Muscle layer of duodenum (tissue), 2 donors: ENCODE data around the gene LSM12.
A peak's percentile ranks its signal among the peaks of the same experiment; 100 is the strongest.

Source experiments
- H3K27ac ChIP-seq: one replicate; pipeline ENCODE4 v1.7.0; 2013; ENCODE audit warnings: mild to moderate bottlenecking, low read length
- H3K27me3 ChIP-seq: one replicate; pipeline ENCODE4 v1.7.0; 2013; ENCODE audit warnings: low read depth, mild to moderate bottlenecking, control low read depth, low read length
- H3K36me3 ChIP-seq, 2 donors: one replicate each; pipeline ENCODE4 v1.7.0; 2013; ENCODE audit warnings: low read length in 2 of 2, control low read depth in 1 of 2, mild to moderate bottlenecking in 1 of 2; ENCODE audit not compliant: insufficient read depth in 2 of 2, control insufficient read depth in 1 of 2
- H3K4me1 ChIP-seq, 2 donors: one replicate each; pipeline ENCODE4 v1.7.0; 2013; ENCODE audit warnings: low read length in 2 of 2, mild to moderate bottlenecking in 2 of 2, control low read depth in 1 of 2, moderate library complexity in 1 of 2; ENCODE audit not compliant: insufficient read depth in 2 of 2, control insufficient read depth in 1 of 2
- H3K4me3 ChIP-seq, 2 donors: one replicate each; pipeline ENCODE4 v1.7.0; 2013; ENCODE audit warnings: low read length in 2 of 2, low read depth in 1 of 2, mild to moderate bottlenecking in 1 of 2
- H3K9me3 ChIP-seq, 2 donors: one replicate each; pipeline ENCODE4 v1.7.0; 2013; ENCODE audit warnings: low read length in 2 of 2, control low read depth in 1 of 2, mild to moderate bottlenecking in 1 of 2; ENCODE audit not compliant: control insufficient read depth in 1 of 2
- donor health status: healthy.

The LSM12 gene

GRCh38 chr17:44066204-44066930, at the start of gene LSM12:
LSM12 (minus strand) TSS chr17:44066671; CDS start chr17:44066587, 84 bp downstream.
- Histone ChIP-seq H3K4me3 (peak within 1 kb of the TSS; percentile 77 to 90), H3K36me3 (peaks cover 15 to 20% of the 10 kb centered on the region in 2 donors), H3K9me3 (no peaks in the 10 kb centered on the region), H3K27ac (peak within 1 kb of the TSS; percentile 78), H3K4me1 (peaks cover 5 to 18% of the 10 kb centered on the region in 2 donors), H3K27me3 (no peaks in the 10 kb centered on the region)

GRCh38 chr17:44115585-44116415, 49.3 kb upstream of the LSM12 start:
- no peaks in the 10 kb centered on the region for H3K9me3 ChIP-seq
- H3K4me3 ChIP-seq: no peak overlapping the region
- H3K36me3 ChIP-seq: peaks cover 5 to 7% of the 10 kb centered on the region in 2 donors
- H3K27ac ChIP-seq: no peak overlapping the region
- H3K27me3 ChIP-seq: no peaks in the 10 kb centered on the region
- peaks cover 0 to 50% of the 10 kb centered on the region in 2 donors for H3K4me1 ChIP-seq

GRCh38 chr17:44113868-44114840, 47.7 kb upstream of the LSM12 start:
- Histone ChIP-seq H3K27ac (no peak overlapping the region), H3K36me3 (peaks cover 5 to 7% of the 10 kb centered on the region in 2 donors), H3K4me1 (peaks cover 9 to 65% of the 10 kb centered on the region in 2 donors)

DNA sequence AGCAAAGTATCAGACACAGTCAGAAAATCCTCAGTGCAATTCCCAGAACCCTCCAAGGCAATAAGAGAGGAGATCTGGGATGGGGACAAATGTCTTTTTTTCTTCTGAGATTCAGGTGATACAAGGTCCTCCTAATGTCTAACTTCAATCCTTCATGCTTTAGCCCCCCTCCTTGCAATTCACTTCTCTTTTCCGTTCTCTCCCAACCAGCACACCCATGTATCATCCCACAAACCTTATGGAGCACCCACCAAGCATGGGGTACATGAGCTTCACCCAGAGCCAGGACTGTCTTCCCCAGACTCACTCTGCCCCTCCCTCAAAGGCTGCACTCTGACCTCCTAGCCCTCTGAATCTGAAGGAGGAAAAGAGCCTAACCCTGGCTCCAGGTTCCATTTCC, 46.9 kb upstream of the LSM12 start:
- Histone ChIP-seq H3K9me3 (no peaks in the 10 kb centered on the region), H3K36me3 (peaks cover 5 to 7% of the 10 kb centered on the region in 2 donors), H3K27ac (no peak overlapping the region), H3K4me1 (peaks cover 14 to 65% of the 10 kb centered on the region in 2 donors), H3K27me3 (no peaks in the 10 kb centered on the region), H3K4me3 (no peak overlapping the region)

More at GRCh38 chr17:44113868-44114840, 47.7 kb upstream of the LSM12 start:
- Histone ChIP-seq H3K9me3 (no peaks in the 10 kb centered on the region), H3K27me3 (no peaks in the 10 kb centered on the region), H3K4me3 (no peak overlapping the region)

DNA sequence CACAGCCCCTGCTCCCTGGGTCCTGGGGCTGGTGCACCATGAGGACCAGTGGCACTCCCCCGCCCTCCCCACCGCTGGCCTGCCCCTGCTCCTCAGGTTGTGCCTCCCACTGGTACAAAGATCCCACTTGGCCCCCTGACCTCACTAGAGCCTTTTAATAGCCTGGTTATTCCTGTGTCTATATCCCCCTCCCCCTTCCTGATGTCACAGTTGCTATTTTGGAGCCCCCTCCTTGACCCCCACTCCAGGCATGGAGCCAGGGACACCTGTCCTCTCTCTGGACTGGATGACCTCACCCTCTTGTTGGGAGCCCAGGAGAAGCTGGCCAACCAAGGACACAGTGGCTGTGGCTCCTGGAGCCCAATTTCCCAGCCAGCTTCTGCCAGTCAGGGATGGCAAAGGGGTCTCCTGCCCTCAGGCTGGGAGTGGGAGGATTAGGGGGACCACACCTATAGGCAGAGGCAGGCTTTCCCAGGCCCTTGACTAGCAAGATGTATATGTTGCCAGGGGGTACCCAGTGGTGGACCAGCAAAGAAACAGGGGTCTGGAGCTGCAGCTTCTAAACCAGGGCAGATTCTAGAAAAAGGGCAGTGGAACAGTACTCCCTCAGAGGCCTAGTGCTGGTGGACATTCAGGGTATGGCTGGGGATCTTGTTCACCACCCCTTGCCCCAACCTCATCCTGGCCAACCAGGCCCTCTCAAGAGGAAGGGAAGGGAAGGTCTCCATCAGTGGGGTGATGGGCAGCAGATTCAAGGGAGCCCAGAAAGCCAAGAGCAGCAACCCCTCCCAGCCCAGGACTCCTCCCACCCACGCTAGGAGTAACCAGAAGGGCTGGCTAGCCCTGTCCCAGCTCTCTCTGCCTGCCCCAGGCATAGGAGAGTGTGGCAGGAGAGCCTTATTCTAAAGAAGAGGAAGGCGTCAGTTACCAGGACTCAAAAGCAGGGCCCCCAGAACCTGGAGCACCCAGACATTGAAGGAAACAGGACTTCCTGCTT, 46.1 kb upstream of the LSM12 start:
- Histone ChIP-seq H3K27ac (no peak overlapping the region), H3K4me3 (no peak overlapping the region), H3K9me3 (no peaks in the 10 kb centered on the region), H3K4me1 (peaks cover 22 to 71% of the 10 kb centered on the region in 2 donors), H3K36me3 (peaks cover 5 to 7% of the 10 kb centered on the region in 2 donors), H3K27me3 (no peaks in the 10 kb centered on the region)

DNA sequence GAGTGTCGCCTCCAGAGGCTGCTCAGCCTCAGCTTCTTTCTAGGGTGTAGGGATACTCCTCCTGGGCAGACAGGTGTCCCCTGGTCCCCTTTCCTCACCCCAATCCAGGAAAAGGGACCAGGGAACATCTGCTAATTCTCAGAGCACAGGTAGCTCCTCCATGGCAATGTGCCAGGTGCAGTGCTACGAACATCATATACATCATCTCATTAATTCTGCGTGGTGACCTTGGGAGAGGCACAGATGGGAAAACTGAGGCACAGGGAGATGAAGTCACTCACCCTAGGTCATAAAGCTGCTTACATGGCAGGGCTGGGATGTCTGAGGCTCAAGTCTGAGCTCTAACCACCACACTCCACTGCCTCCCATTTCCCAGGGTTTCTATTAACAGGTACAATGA, 45.3 kb upstream of the LSM12 start:
- peak overlapping the region in 1 of 2 donors; percentile 67 for H3K4me3 ChIP-seq
- no peaks in the 10 kb centered on the region for H3K27me3 ChIP-seq
- peaks cover 5 to 7% of the 10 kb centered on the region in 2 donors for H3K36me3 ChIP-seq
- H3K27ac ChIP-seq: no peak overlapping the region
- H3K4me1 ChIP-seq: peaks cover 22 to 80% of the 10 kb centered on the region in 2 donors
- no peaks in the 10 kb centered on the region for H3K9me3 ChIP-seq

DNA sequence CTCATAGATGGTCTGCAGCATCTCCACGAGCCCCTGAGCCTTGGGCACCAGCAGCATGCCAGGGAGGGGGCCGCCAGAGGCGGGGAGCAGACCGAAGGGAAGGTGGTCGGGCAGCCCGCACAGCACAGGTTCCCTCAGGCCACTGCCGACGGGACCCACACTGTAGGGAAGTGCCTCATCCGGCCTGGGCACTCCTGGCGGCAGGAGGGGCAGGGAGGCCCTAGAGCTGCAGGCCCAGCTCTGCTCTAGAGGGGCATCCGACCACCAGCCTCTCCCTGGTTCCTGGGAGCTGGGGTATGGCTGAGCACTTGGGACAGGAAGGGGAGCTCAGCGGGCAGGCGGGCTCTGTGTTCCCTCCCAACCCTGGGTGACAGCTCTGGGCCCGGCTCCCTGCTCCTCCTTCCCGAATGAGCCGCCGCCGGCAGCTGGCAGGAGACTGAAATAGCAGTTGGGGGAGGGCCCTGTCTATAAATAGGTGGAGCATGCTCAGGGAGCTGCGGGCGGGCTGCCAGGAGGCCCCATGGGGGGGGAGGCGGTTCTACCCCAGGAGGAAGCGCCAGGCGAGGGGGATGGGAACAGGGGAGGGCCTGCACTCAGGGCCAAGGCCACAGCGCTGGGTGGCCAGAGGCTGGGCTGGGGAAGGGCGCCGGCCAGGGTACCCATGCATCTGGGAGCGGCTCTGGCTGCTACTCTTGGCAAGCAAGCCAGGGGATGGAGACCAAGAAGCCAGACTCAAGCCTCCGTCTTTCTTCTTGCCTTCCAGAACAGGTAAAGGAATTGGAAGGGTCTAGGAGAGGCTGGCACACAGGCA, 44.6 kb upstream of the LSM12 start:
- H3K4me3 ChIP-seq: peak overlapping the region; percentile 53 to 67
- no peaks in the 10 kb centered on the region for H3K27me3 ChIP-seq
- peak overlapping the region; percentile 69 for H3K27ac ChIP-seq
- H3K9me3 ChIP-seq: no peaks in the 10 kb centered on the region
- peaks cover 22 to 79% of the 10 kb centered on the region in 2 donors for H3K4me1 ChIP-seq
- peaks cover 5 to 7% of the 10 kb centered on the region in 2 donors for H3K36me3 ChIP-seq

GRCh38 chr17:44110011-44110686, 43.7 kb upstream of the LSM12 start:
- Histone ChIP-seq H3K9me3 (no peaks in the 10 kb centered on the region), H3K4me3 (peak overlapping the region; percentile 53 to 67), H3K36me3 (peaks cover 5 to 7% of the 10 kb centered on the region in 2 donors), H3K27ac (peak overlapping the region; percentile 69), H3K4me1 (peaks cover 22 to 78% of the 10 kb centered on the region in 2 donors), H3K27me3 (no peaks in the 10 kb centered on the region)

- H3K4me1 ChIP-seq: peaks cover 22 to 80% of the 10 kb centered on the region in 2 donors
- H3K9me3 ChIP-seq: no peaks in the 10 kb centered on the region
- H3K36me3 ChIP-seq: no peaks in the 10 kb centered on the region
- H3K27ac ChIP-seq: peak overlapping the region; percentile 58
- H3K4me3 ChIP-seq: peak overlapping the region; percentile 23 to 30
- no peaks in the 10 kb centered on the region for H3K27me3 ChIP-seq
Measured at GRCh38 chr17:44109312-44109630, 42.8 kb upstream of the LSM12 start.
